Endothelial cell of umbilical vein (primary cell): Measurements from ENCODE around the gene LRRC3C. TPM values are rescaled to one million over a fixed set of nuclear protein-coding genes. Genes with fewer than 3 reads are reported as not detected.

Experiments
- BruUV-seq: library from RNA; stranded (reverse); fragments of 400-500 nt; replicated peaks from 2 replicates; lab custom pipeline; 2021; lab: Mats Ljungman, UMichigan
- CTCF ChIA-PET: fragments of 300-600, 350-600 bp; sonication (Branson Sonifier 250); formaldehyde crosslinking; loops from one replicate; lab custom pipeline; 2021; ENCODE audit warnings: antibody characterized with exemption, inconsistent platforms; lab: Charles Lee
- POLR2A ChIA-PET: fragments of 300-600, 350-600 bp; sonication (Branson Sonifier 250); formaldehyde crosslinking; loops from one replicate; lab custom pipeline; 2021; ENCODE audit warnings: antibody characterized with exemption, inconsistent platforms; lab: Charles Lee
- DNase-seq: peaks from one replicate; pipeline ENCODE4 v3.0.0-alpha.2; 2011; ENCODE audit warnings: low read depth, low spot score
- FAIRE-seq: peaks from 2 replicates; lab custom pipeline; 2011; peaks lifted over from hg19 to GRCh38; lab: Jason Lieb, UNC
- H2AFZ ChIP-seq: 2 replicates; pipeline ENCODE4 v1.6.0; 2012; ENCODE audit warnings: low read depth, low read length, control low read depth, inconsistent platforms
- H3K27ac ChIP-seq: 2 replicates; pipeline ENCODE4 v1.5.1; 2011; ENCODE audit warnings: low read depth, mild to moderate bottlenecking, control low read depth, low read length, moderate library complexity; ENCODE audit not compliant: insufficient read depth
- H3K27me3 ChIP-seq, 2 experiments: 2 replicates each; pipeline versions ENCODE4 v1.6.0 to v1.6.1; 2011; ENCODE audit warnings: low read length in 2 of 2, mixed read lengths in 1 of 2; ENCODE audit not compliant: control insufficient read depth in 2 of 2, insufficient read depth in 2 of 2
- H3K36me3 ChIP-seq, 2 experiments: 2 replicates in 1 of 2; 3 replicates in 1 of 2; pipeline ENCODE4 v1.5.1; 2011; ENCODE audit warnings: low read length in 2 of 2, mild to moderate bottlenecking in 1 of 2, moderate library complexity in 1 of 2; ENCODE audit not compliant: control insufficient read depth in 2 of 2, insufficient read depth in 2 of 2; ENCODE audit errors: extremely low read depth in 1 of 2
- H3K4me1 ChIP-seq: 3 replicates; pipeline ENCODE4 v1.5.1; 2011; ENCODE audit warnings: mild to moderate bottlenecking, low read length; ENCODE audit not compliant: control insufficient read depth, insufficient read depth; ENCODE audit errors: extremely low read depth
- H3K4me2 ChIP-seq: 2 replicates; pipeline ENCODE4 v1.6.1; 2011; ENCODE audit warnings: low read length, control low read depth, mixed read lengths; ENCODE audit not compliant: insufficient read depth
- H3K4me3 ChIP-seq, 3 experiments: fragments of 200-600 bp in 1 of 3; sonication (generic), shearing (Covaris generic) in 1 of 3; replicated peaks in 1 of 3; 2 replicates each; pipeline ENCODE4 v1.5.1; 2011 to 2016; ENCODE audit warnings: control low read depth in 3 of 3, low read length in 3 of 3, mild to moderate bottlenecking in 2 of 3, inconsistent platforms in 1 of 3, low read depth in 1 of 3, moderate library complexity in 1 of 3; ENCODE audit not compliant: insufficient read depth in 1 of 3
- H3K79me2 ChIP-seq: 2 replicates; pipeline ENCODE4 v1.6.0; 2012; ENCODE audit warnings: low read length, inconsistent platforms; ENCODE audit not compliant: control insufficient read depth, insufficient read depth
- H3K9ac ChIP-seq: replicated peaks from 2 replicates; pipeline ENCODE3; 2011; ENCODE audit warnings: low read length, control low read depth; ENCODE audit not compliant: insufficient read depth; ENCODE audit errors: extremely low read depth
- H3K9me1 ChIP-seq: replicated peaks from 3 replicates; pipeline ENCODE4 v1.6.0; 2011; ENCODE audit warnings: mild to moderate bottlenecking, low read length; ENCODE audit not compliant: control insufficient read depth, insufficient read depth; ENCODE audit errors: extremely low read depth
- H3K9me3 ChIP-seq: replicated peaks from 2 replicates; pipeline ENCODE4 v1.5.1; 2012; ENCODE audit warnings: low read length, inconsistent platforms; ENCODE audit not compliant: control insufficient read depth, insufficient read depth
- H4K20me1 ChIP-seq: replicated peaks from 2 replicates; pipeline ENCODE3; 2011; ENCODE audit warnings: mild to moderate bottlenecking, low read length; ENCODE audit not compliant: control insufficient read depth, insufficient read depth; ENCODE audit errors: extremely low read depth
- CTCF ChIP-seq, 2 donors: IDR thresholded peaks; 1 replicate in 1 of 2; 2 replicates in 1 of 2; pipeline ENCODE4 v1.5.1; 2011; ENCODE audit warnings: low read length in 2 of 2, mild to moderate bottlenecking in 2 of 2, moderate library complexity in 2 of 2, control low read depth in 1 of 2, inconsistent platforms in 1 of 2, low read depth in 1 of 2; ENCODE audit not compliant: insufficient read depth in 1 of 2; ENCODE audit errors: extremely low read depth in 1 of 2
- EZH2 ChIP-seq: IDR thresholded peaks from 2 replicates; pipeline ENCODE4 v1.6.1; 2012; ENCODE audit warnings: borderline replicate concordance, low read depth, mild to moderate bottlenecking, moderate library complexity, low read length, inconsistent platforms; ENCODE audit not compliant: severe bottlenecking
- FOS ChIP-seq: IDR thresholded peaks from 2 replicates; pipeline ENCODE4 v1.6.1; 2011; ENCODE audit warnings: mild to moderate bottlenecking, low read length, moderate library complexity, borderline replicate concordance; ENCODE audit not compliant: insufficient read depth
- GATA2 ChIP-seq: IDR thresholded peaks from 2 replicates; pipeline ENCODE4 v1.7.0; 2011; ENCODE audit warnings: low read depth, mild to moderate bottlenecking, moderate library complexity, mixed read lengths, low read length; ENCODE audit not compliant: insufficient read length, insufficient read depth
- JUN ChIP-seq: IDR thresholded peaks from 2 replicates; pipeline ENCODE4 v1.6.1; 2011; ENCODE audit warnings: borderline replicate concordance, low read depth; ENCODE audit not compliant: insufficient read length, insufficient read depth
- MAX ChIP-seq: IDR thresholded peaks from 2 replicates; pipeline ENCODE4 v1.6.1; 2011; ENCODE audit not compliant: insufficient read depth, insufficient read length
- MYC ChIP-seq: IDR thresholded peaks from one replicate; pipeline ENCODE4 v1.6.1; 2011; ENCODE audit warnings: mild to moderate bottlenecking, low read depth, low read length
- POLR2A ChIP-seq: IDR thresholded peaks from 2 replicates; pipeline ENCODE4 v1.6.1; 2012; ENCODE audit warnings: low read depth, mild to moderate bottlenecking, control low read depth, low read length
- POLR2AphosphoS5 ChIP-seq: IDR thresholded peaks from 2 replicates; pipeline ENCODE4 v1.6.1; 2012; ENCODE audit warnings: low read depth, mild to moderate bottlenecking, control low read depth, low read length, moderate library complexity; ENCODE audit not compliant: insufficient read depth
- dilution Hi-C: fragments of 300-500 bp; cut with MboI; formaldehyde crosslinking; loops from one replicate; pipeline ENCODE4 v1.15.0; 2019; ENCODE audit warnings: low sequenced_read_pairs; ENCODE audit not compliant: extremely low pct_ligation_motif_present
- intact Hi-C: fragments of 100-400 bp; cut with micrococcal nuclease; formaldehyde crosslinking; loops from one replicate; pipeline ENCODE4 v1.10.0; 2022
- polyA plus RNA-seq, 4 experiments: library from polyadenylated mRNA; depleted of rRNA in 3 of 4; stranded (reverse) in 3 of 4; unstranded in 1 of 4; fragments of >200 nt; gene quantifications; 2 replicates each; pipeline versions ENCODE4 v1.2.1 to v1.2.3, GENCODE V29; 2011 to 2012; ENCODE audit warnings: missing spikeins in 1 of 4
- total RNA-seq: library from RNA; stranded (reverse); gene quantifications from 2 replicates; pipeline ENCODE4 v1.2.3, GENCODE V29; 2021

LRRC3C gene
- total and polyA plus RNA-seq, 2 donors (not counting 3 experiments of a cell fraction or from before 2014, with no cell fraction given): not detected

- Histone ChIP-seq H3K27ac (no peak overlapping the region), H3K27me3 (no peaks in the 10 kb centered on the region), H3K36me3 (no peaks in the 10 kb centered on the region), H3K9me3 (no peaks in the 10 kb centered on the region), H3K79me2 (no peaks in the 10 kb centered on the region), H4K20me1 (no peaks in the 10 kb centered on the region), H3K4me1 (no peaks in the 10 kb centered on the region), H3K4me3 (no peak overlapping the region), H3K9ac (no peak overlapping the region), H3K9me1 (no peaks in the 10 kb centered on the region), H3K4me2 (no peak overlapping the region), H2AFZ (no peak overlapping the region)
- intact Hi-C loops (no loop called here), dilution Hi-C loops (no loop called here)
- BruUV-seq: no TSS peak
- CTCF ChIA-PET: no interaction called here
- DNase-seq (no peak), FAIRE-seq (no peak)
- no peak for TF ChIP-seq FOS
- no peak for TF ChIP-seq EZH2
- no peak for TF ChIP-seq JUN
- no peak for TF ChIP-seq GATA2
- TF ChIP-seq MYC: no peak
- TF ChIP-seq POLR2A: no peak
- TF ChIP-seq POLR2AphosphoS5: no peak
- no peak for TF ChIP-seq MAX
- no peak for TF ChIP-seq CTCF (IDR thresholded peaks at IDR 0.05; ENCODE audit: extremely low read depth in 1 of 2, insufficient read depth in 1 of 2, low read depth in 1 of 2, low read length in 2 of 2)
- POLR2A ChIA-PET: no interaction called here
These were observed 24.2 kb upstream of the LRRC3C start for GRCh38 chr17:39903158-39903884.
